ENCODE data around the gene CENPE. TPM values are rescaled to one million over a fixed set of nuclear protein-coding genes. Genes with fewer than 3 reads are reported as not detected.

CENPE gene
- polyA plus RNA-seq, 3 donors = 0.03 to 0.17 (median 0.07) TPM

DNA sequence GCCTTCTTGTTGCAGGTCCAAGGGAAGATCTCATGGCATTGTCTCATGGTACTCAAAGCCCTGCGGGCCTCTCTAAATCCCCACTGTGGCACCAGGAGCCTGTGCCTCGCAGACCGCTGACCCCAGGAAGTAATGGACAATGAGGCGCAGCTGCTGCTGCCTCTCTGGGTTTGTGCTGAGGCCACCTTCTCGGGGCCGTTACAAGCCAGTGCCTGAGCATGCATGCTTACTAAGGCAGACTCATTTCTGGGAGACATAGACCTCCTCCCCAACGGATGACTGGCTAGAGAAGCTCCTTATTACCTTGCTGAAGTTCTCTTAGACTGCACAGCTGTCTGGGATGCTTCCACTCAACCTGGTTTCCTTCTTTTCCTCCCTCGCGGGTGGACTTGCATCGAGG, 99.8 kb downstream of the CENPE start:
- no peaks in the 10 kb centered on the region for H3K27me3 ChIP-seq (ENCODE audit: control insufficient read depth in 2 of 2, insufficient read depth in 2 of 2, low read length in 2 of 2)
- H3K9ac ChIP-seq (ENCODE audit: insufficient read depth, low read length, poor library complexity, severe bottlenecking) = no peak overlapping the region
- intact Hi-C loops (cut with micrococcal nuclease) = no loop called here
- 90% methylated on average over 9 of the region's 10 CpGs for WGBS (ENCODE audit: insufficient coverage)
- no peaks in the 10 kb centered on the region for H3K36me3 ChIP-seq (replicated peaks in 1 of 2; ENCODE audit: control insufficient read depth in 1 of 2, insufficient read depth in 2 of 2, low read length in 2 of 2)
- H3K9me3 ChIP-seq (replicated peaks in 1 of 2; ENCODE audit: control insufficient read depth in 1 of 2, insufficient read depth in 1 of 2, low read length in 2 of 2) = no peaks in the 10 kb centered on the region
- peaks cover 8 to 9% of the 10 kb centered on the region in 2 donors for H3K4me1 ChIP-seq (ENCODE audit: control insufficient read depth in 1 of 2, insufficient read depth in 2 of 2, low read length in 2 of 2)
- H3K4me2 ChIP-seq (replicated peaks; ENCODE audit: extremely low read depth, low read length, poor library complexity, severe bottlenecking) = no peak overlapping the region
- peaks cover 0 to 3% of the 10 kb centered on the region in 2 donors for H3K36me3 Mint-ChIP-seq
- H3K79me2 ChIP-seq (ENCODE audit: insufficient read depth, low read length) = no peaks in the 10 kb centered on the region
- DNase-seq = no peak
- peaks cover 0 to 2% (median 2%) of the 10 kb centered on the region in 3 donors for H3K27me3 Mint-ChIP-seq (ENCODE audit: low read depth in 3 of 3)
- no peak overlapping the region for H3K4me3 Mint-ChIP-seq
- H3K27ac ChIP-seq (ENCODE audit: low read depth in 1 of 2, low read length in 2 of 2) = no peak overlapping the region
- peaks cover 14% of the 10 kb centered on the region for H3K4me1 Mint-ChIP-seq
- no peaks in the 10 kb centered on the region for H3K9me3 Mint-ChIP-seq
- H3K4me3 ChIP-seq (replicated peaks in 1 of 3; ENCODE audit: low read depth in 2 of 3, low read length in 3 of 3) = no peak overlapping the region
- TF ChIP-seq, protein P1, sequence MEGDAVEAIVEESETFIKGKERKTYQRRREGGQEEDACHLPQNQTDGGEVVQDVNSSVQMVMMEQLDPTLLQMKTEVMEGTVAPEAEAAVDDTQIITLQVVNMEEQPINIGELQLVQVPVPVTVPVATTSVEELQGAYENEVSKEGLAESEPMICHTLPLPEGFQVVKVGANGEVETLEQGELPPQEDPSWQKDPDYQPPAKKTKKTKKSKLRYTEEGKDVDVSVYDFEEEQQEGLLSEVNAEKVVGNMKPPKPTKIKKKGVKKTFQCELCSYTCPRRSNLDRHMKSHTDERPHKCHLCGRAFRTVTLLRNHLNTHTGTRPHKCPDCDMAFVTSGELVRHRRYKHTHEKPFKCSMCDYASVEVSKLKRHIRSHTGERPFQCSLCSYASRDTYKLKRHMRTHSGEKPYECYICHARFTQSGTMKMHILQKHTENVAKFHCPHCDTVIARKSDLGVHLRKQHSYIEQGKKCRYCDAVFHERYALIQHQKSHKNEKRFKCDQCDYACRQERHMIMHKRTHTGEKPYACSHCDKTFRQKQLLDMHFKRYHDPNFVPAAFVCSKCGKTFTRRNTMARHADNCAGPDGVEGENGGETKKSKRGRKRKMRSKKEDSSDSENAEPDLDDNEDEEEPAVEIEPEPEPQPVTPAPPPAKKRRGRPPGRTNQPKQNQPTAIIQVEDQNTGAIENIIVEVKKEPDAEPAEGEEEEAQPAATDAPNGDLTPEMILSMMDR (IDR thresholded peaks at IDR 0.05) = no peak
- no peaks in the 10 kb centered on the region for H4K20me1 ChIP-seq (ENCODE audit: insufficient read depth, low read length)
- H2AFZ ChIP-seq (ENCODE audit: insufficient read depth, low read depth, low read length, poor library complexity, severe bottlenecking) = peak overlapping the region; percentile 89
- peak overlapping the region in 1 of 7 donors; percentile 38 for H3K27ac Mint-ChIP-seq

DNA sequence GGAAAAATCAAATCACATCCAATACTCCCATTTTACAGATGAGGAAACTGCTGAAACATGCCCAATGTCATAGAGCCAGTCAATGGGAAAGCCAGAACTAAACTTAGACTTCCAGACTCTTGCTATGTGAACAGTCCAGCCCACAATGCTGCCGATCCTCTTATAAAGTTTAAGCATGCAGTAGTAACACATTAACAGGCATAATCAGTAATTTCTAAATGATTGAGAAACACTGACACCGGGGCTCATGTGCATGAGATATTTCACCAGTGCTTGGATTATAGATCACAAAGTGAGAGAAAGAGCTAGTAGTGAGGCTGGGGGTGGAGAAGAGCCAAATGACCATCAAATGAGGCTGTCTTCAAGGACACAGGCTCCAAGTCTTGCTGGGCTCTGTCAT, 101.0 kb downstream of the CENPE start:
- WGBS (ENCODE audit: insufficient coverage) = no CpG with 5 or more reads among the region's 2 CpGs
- Histone ChIP-seq H3K4me3 (replicated peaks in 1 of 3; ENCODE audit: low read depth in 2 of 3, low read length in 3 of 3) (no peak overlapping the region), H4K20me1 (ENCODE audit: insufficient read depth, low read length) (no peaks in the 10 kb centered on the region), H3K27ac (ENCODE audit: low read depth in 1 of 2, low read length in 2 of 2) (no peak overlapping the region), H3K36me3 (replicated peaks in 1 of 2; ENCODE audit: control insufficient read depth in 1 of 2, insufficient read depth in 2 of 2, low read length in 2 of 2) (no peaks in the 10 kb centered on the region), H3K9me3 (replicated peaks in 1 of 2; ENCODE audit: control insufficient read depth in 1 of 2, insufficient read depth in 1 of 2, low read length in 2 of 2) (no peaks in the 10 kb centered on the region), H3K4me1 (ENCODE audit: control insufficient read depth in 1 of 2, insufficient read depth in 2 of 2, low read length in 2 of 2) (peaks cover 8 to 9% of the 10 kb centered on the region in 2 donors), H3K27me3 (ENCODE audit: control insufficient read depth in 2 of 2, insufficient read depth in 2 of 2, low read length in 2 of 2) (no peaks in the 10 kb centered on the region), H3K9ac (ENCODE audit: insufficient read depth, low read length, poor library complexity, severe bottlenecking) (no peak overlapping the region), H3K79me2 (ENCODE audit: insufficient read depth, low read length) (no peaks in the 10 kb centered on the region), H2AFZ (ENCODE audit: insufficient read depth, low read depth, low read length, poor library complexity, severe bottlenecking) (peak overlapping the region; percentile 1), H3K4me2 (replicated peaks; ENCODE audit: extremely low read depth, low read length, poor library complexity, severe bottlenecking) (no peak overlapping the region)
- Mint-ChIP-seq H3K27me3 (ENCODE audit: low read depth in 3 of 3) (peaks cover 0 to 2% (median 2%) of the 10 kb centered on the region in 3 donors), H3K36me3 (peaks cover 0 to 3% of the 10 kb centered on the region in 2 donors), H3K4me3 (no peak overlapping the region), H3K9me3 (no peaks in the 10 kb centered on the region), H3K27ac (no peak overlapping the region), H3K4me1 (peaks cover 17% of the 10 kb centered on the region)
- DNase-seq = no peak
- TF ChIP-seq, protein P1 (IDR thresholded peaks at IDR 0.05) = no peak
- intact Hi-C loops (cut with micrococcal nuclease) = no loop called here
